Panc1 (cell line): ENCODE data around the gene INAVA. TPM values are rescaled to one million over a fixed set of nuclear protein-coding genes. Genes with fewer than 3 reads are reported as not detected.

Experiments used
- ATAC-seq: fragments of 200-7000 bp; cut with Tn5 transposase; 2 replicates; pipeline ENCODE4 v1.9.1; 2020; ENCODE audit warnings: mild to moderate bottlenecking, moderate library complexity
- BruUV-seq: library from RNA; stranded (reverse); fragments of 400-500 nt; replicated peaks from 2 replicates; lab custom pipeline; 2021; lab: Mats Ljungman, UMichigan
- CTCF ChIA-PET: fragments of 300-600 bp; sonication (Branson Sonifier 250); formaldehyde crosslinking; loops from one replicate; lab custom pipeline; 2022; ENCODE audit warnings: antibody characterized with exemption; lab: Charles Lee
- POLR2A ChIA-PET: fragments of 300-600 bp; sonication (Branson Sonifier 250); formaldehyde crosslinking; loops from one replicate; lab custom pipeline; 2022; ENCODE audit warnings: antibody characterized with exemption; lab: Charles Lee
- DNase-seq: peaks from one replicate; pipeline ENCODE4 v3.0.0-alpha.2; 2010; ENCODE audit warnings: low read depth, low spot score
- H3K27ac ChIP-seq: 2 replicates; pipeline ENCODE4 v1.5.1; 2011; ENCODE audit warnings: mild to moderate bottlenecking, low read length, inconsistent platforms
- H3K27me3 ChIP-seq: fragments of 200-500 bp; sonication (Bioruptor generic); 2 replicates; pipeline ENCODE4 v1.6.0; 2014; ENCODE audit warnings: low read length, inconsistent platforms; ENCODE audit not compliant: control insufficient read depth, insufficient read depth
- H3K36me3 ChIP-seq: fragments of 200-500 bp; sonication (Bioruptor generic); 2 replicates; pipeline ENCODE4 v1.5.1; 2014; ENCODE audit warnings: inconsistent platforms, mild to moderate bottlenecking, low read length, moderate library complexity; ENCODE audit not compliant: control insufficient read depth, insufficient read depth
- H3K4me1 ChIP-seq: 2 replicates; pipeline ENCODE4 v1.5.1; 2011; ENCODE audit warnings: inconsistent platforms, mild to moderate bottlenecking, low read length, moderate library complexity; ENCODE audit not compliant: control insufficient read depth, insufficient read depth
- H3K4me3 ChIP-seq, 2 experiments: 2 replicates each; pipeline ENCODE4 v1.5.1; 2011 to 2012; ENCODE audit warnings: low read depth in 2 of 2, low read length in 2 of 2, mild to moderate bottlenecking in 2 of 2, inconsistent platforms in 1 of 2, moderate library complexity in 1 of 2
- H3K9me3 ChIP-seq: fragments of 200-500 bp; sonication (Bioruptor generic); 2 replicates; pipeline ENCODE4 v1.5.1; 2014; ENCODE audit warnings: low read depth, mild to moderate bottlenecking, inconsistent platforms, low read length, moderate library complexity; ENCODE audit not compliant: control insufficient read depth, insufficient read depth
- CTCF ChIP-seq: fragments of 450-650 bp; IDR thresholded peaks from 2 replicates; pipeline ENCODE4 v1.5.1; 2017; ENCODE audit warnings: mild to moderate bottlenecking
- POLR2AphosphoS5 ChIP-seq: IDR thresholded peaks from 2 replicates; pipeline ENCODE4 v1.6.1; 2012; ENCODE audit warnings: mild to moderate bottlenecking, low read depth, low read length, moderate library complexity
- REST ChIP-seq, 2 experiments: IDR thresholded peaks; 2 replicates each; pipeline ENCODE4 v1.6.1; 2011 to 2012; ENCODE audit warnings: low read depth in 2 of 2, control low read depth in 1 of 2, low read length in 1 of 2, mild to moderate bottlenecking in 1 of 2, moderate library complexity in 1 of 2; ENCODE audit not compliant: insufficient read depth in 1 of 2
- SIN3A ChIP-seq: IDR thresholded peaks from 2 replicates; pipeline ENCODE4 v1.6.1; 2012; ENCODE audit warnings: low read depth, mild to moderate bottlenecking, low read length, moderate library complexity, borderline replicate concordance; ENCODE audit not compliant: insufficient read depth
- TCF7L2 ChIP-seq: IDR thresholded peaks from 2 replicates; pipeline ENCODE4 v1.6.1; 2011; ENCODE audit warnings: mild to moderate bottlenecking, low read depth, low read length, inconsistent platforms
- in situ Hi-C: cut with HindIII; loops from 2 replicates; pipeline ENCODE4 v1.10.0; 2016; ENCODE audit warnings: low sequenced_read_pairs, low pct_unique_long_range_greater_than_20kb
- intact Hi-C: fragments of 100-400 bp; cut with micrococcal nuclease; formaldehyde crosslinking; loops from one replicate; pipeline ENCODE4 v1.10.0; 2022; ENCODE audit not compliant: unreplicated experiment
- total RNA-seq: library from RNA; stranded (reverse); gene quantifications from one replicate; pipeline ENCODE4 v1.2.1, GENCODE V29; 2021; ENCODE audit not compliant: unreplicated experiment

The INAVA gene
- total RNA-seq, 1 experiment from 2014 or later, result 3.6 TPM

GRCh38 chr1:200918006-200918405 is 23.3 kb downstream of the INAVA start:
- CTCF ChIA-PET, result no interaction called here
- POLR2A ChIA-PET, result no interaction called here
- no peaks in the 10 kb centered on the region for H3K36me3 ChIP-seq
- BruUV-seq, result no TSS peak
- no peaks in the 10 kb centered on the region for H3K27me3 ChIP-seq
- no peak overlapping the region for H3K4me3 ChIP-seq
- TF ChIP-seq SIN3A (no peak), POLR2AphosphoS5 (no peak), REST (IDR thresholded peaks at IDR 0.05; ENCODE audit: insufficient read depth in 1 of 2, low read depth in 2 of 2, low read length in 1 of 2) (no peak), TCF7L2 (no peak), CTCF (no peak)
- no peak overlapping the region for H3K27ac ChIP-seq
- in situ Hi-C loops, result no loop called here
- H3K4me1 ChIP-seq, result no peaks in the 10 kb centered on the region
- no peak for ATAC-seq
- DNase-seq, result no peak
- intact Hi-C loops, result no loop called here
- no peaks in the 10 kb centered on the region for H3K9me3 ChIP-seq

- Histone ChIP-seq H3K4me1 (no peaks in the 10 kb centered on the region), H3K9me3 (no peaks in the 10 kb centered on the region), H3K27ac (no peak overlapping the region), H3K27me3 (no peaks in the 10 kb centered on the region), H3K36me3 (no peaks in the 10 kb centered on the region), H3K4me3 (no peak overlapping the region)
- ChIA-PET CTCF (no interaction called here), POLR2A (no interaction called here)
- in situ Hi-C loops, result no loop called here
- no peak for DNase-seq
- BruUV-seq, result no TSS peak
- no peak for ATAC-seq
- no peak for TF ChIP-seq POLR2AphosphoS5
- no peak for TF ChIP-seq SIN3A
- TF ChIP-seq TCF7L2, result no peak
- TF ChIP-seq CTCF, result no peak
- TF ChIP-seq REST (IDR thresholded peaks at IDR 0.05; ENCODE audit: insufficient read depth in 1 of 2, low read depth in 2 of 2, low read length in 1 of 2), result no peak
- intact Hi-C loops, result no loop called here
Observed at GRCh38 chr1:200919386-200919785, 24.7 kb downstream of the INAVA start.
